ENCODE measurements around the gene ARHGAP24.

GRCh38 chr4:85767649-85768048 is 292.7 kb downstream of the ARHGAP24 start:
- TF ChIP-seq CTCF (IDR thresholded peaks at IDR 0.05) (no peak), POLR2A (IDR thresholded peaks at IDR 0.05) (no peak)
